RWPE2 (cell line): ENCODE results near the gene TMEM134.

ENCODE experiments used
- ATAC-seq: fragments of 200-7000 bp; cut with Tn5 transposase; 3 replicates; pipeline ENCODE4 v1.9.1; 2021; ENCODE audit warnings: low read depth
- DNase-seq: peaks from one replicate; pipeline ENCODE4 v3.0.0-alpha.2; 2020; ENCODE audit warnings: low spot score
- H3K27ac ChIP-seq: fragments of 450-650 bp; 2 replicates; pipeline ENCODE4 v1.5.1; 2017; ENCODE audit warnings: mild to moderate bottlenecking; ENCODE audit not compliant: poor library complexity, severe bottlenecking
- H3K27me3 ChIP-seq: fragments of 250-450 bp; sonication (Bioruptor Pico); 2 replicates; pipeline ENCODE4 v1.5.1; 2021; ENCODE audit warnings: mild to moderate bottlenecking, moderate library complexity; ENCODE audit not compliant: insufficient read depth, poor library complexity, severe bottlenecking
- H3K36me3 ChIP-seq: fragments of 250-450 bp; sonication (Bioruptor Pico); 2 replicates; pipeline ENCODE4 v1.5.1; 2020; ENCODE audit warnings: low read depth, mild to moderate bottlenecking, moderate library complexity
- H3K4me1 ChIP-seq: fragments of 250-450 bp; sonication (Bioruptor Pico); 2 replicates; pipeline ENCODE4 v1.5.1; 2021; ENCODE audit warnings: mild to moderate bottlenecking, moderate library complexity; ENCODE audit not compliant: insufficient read depth, poor library complexity, severe bottlenecking
- H3K4me3 ChIP-seq: fragments of 250-450 bp; sonication (Bioruptor Pico); 2 replicates; pipeline ENCODE4 v1.5.1; 2021; ENCODE audit warnings: mild to moderate bottlenecking, moderate library complexity; ENCODE audit not compliant: severe bottlenecking
- H3K9me3 ChIP-seq: fragments of 250-450 bp; sonication (Bioruptor Pico); 2 replicates; pipeline ENCODE4 v1.5.1; 2021; ENCODE audit warnings: mild to moderate bottlenecking, moderate library complexity; ENCODE audit not compliant: severe bottlenecking
- CTCF ChIP-seq: fragments of 450-650 bp; IDR thresholded peaks from one replicate; pipeline ENCODE4 v1.5.1; 2017; ENCODE audit warnings: mild to moderate bottlenecking, moderate library complexity; ENCODE audit not compliant: poor library complexity, severe bottlenecking

The TMEM134 gene

DNA sequence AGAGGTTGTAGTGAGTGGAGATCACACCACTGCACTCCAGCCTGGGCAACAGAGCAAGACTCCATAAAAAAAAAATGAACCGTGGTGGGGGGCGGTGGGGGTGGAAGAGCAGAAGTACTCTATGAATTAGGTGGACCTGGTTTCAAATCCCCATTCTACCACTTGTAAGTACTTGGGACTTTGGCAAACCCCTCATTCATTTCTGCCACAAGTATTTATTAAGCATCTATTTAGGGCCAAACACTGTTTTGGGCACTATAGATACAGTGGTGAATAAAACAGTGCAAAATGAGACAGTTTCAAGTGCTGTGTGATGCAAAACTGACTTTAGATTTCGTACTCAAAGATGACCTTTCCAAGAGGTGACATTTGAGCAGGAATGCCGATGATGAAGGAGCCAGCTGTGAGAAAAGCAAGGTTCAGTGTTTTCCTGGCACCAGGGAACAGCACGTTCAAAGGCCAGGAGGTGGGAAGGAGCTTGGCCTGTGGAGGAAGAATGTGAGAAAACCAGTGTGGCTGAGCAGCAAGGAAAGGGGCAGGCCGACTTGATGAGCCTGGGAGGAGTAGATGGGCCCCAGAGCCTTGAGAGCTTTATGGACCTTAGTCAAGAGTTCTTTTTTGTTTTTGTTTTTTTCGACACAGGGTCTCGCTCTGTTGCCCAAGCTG is 1.4 kb upstream of the TMEM134 start:
- no peak overlapping the region for H3K27ac ChIP-seq
- H3K4me1 ChIP-seq, result no peaks in the 10 kb centered on the region
- no peak for TF ChIP-seq CTCF
- DNase-seq, result no peak
- H3K9me3 ChIP-seq, result no peaks in the 10 kb centered on the region
- no peaks in the 10 kb centered on the region for H3K27me3 ChIP-seq
- ATAC-seq, result no peak
- H3K4me3 ChIP-seq, result no peak overlapping the region
- H3K36me3 ChIP-seq, result no peaks in the 10 kb centered on the region

DNA sequence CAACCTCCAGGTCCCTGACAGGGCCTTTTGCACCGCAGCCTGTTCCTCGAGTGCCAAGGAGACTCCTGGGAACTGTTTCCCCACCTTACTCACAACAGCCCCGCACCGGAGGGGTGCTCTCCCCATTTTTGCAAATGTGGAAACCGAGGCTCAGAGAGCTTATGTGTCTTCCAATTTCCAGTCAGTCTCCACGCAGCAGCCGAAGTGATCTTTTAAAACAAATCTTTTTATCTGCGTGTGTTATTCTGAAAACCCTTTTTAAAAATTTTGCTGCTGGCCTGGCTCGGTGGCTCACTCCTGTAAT is 409 bp upstream of the TMEM134 start:
- ATAC-seq, result no peak
- H3K9me3 ChIP-seq, result no peaks in the 10 kb centered on the region
- DNase-seq, result no peak
- H3K27ac ChIP-seq, result peak overlapping the region; percentile 76
- TF ChIP-seq CTCF, result peak; percentile 32
- no peaks in the 10 kb centered on the region for H3K36me3 ChIP-seq
- H3K4me3 ChIP-seq, result peak overlapping the region; percentile 93
- no peaks in the 10 kb centered on the region for H3K27me3 ChIP-seq
- H3K4me1 ChIP-seq, result no peaks in the 10 kb centered on the region

DNA sequence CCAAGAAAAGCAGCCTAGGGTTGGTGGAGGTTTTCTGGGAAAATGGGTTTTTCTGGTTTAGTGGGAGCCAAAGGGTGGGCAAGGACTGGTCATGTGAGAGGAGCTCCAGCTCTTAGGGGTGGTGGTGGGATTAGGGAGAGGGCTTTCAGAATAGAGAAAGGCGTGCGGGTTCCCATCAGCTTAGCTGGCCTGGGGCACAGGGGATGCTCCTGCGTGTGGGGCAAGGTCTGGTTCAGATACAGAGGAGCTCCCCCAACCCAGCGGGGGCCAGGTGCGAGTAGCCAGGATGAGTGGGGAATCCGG is 644 bp downstream of the TMEM134 start:
- TF ChIP-seq CTCF, result no peak
- Histone ChIP-seq H3K36me3 (no peaks in the 10 kb centered on the region), H3K9me3 (no peaks in the 10 kb centered on the region), H3K27ac (peak overlapping the region; percentile 76), H3K4me1 (peaks cover 10% of the 10 kb centered on the region), H3K27me3 (no peaks in the 10 kb centered on the region), H3K4me3 (peak overlapping the region; percentile 93)
- peak; percentile 1; the same call in 2 of the 3 replicates for ATAC-seq
- DNase-seq, result no peak

- no peak for TF ChIP-seq CTCF
- ATAC-seq (peak; percentile 59), DNase-seq (peak; percentile 92)
- Histone ChIP-seq H3K27ac (peak overlapping the region; percentile 76), H3K9me3 (no peaks in the 10 kb centered on the region), H3K36me3 (no peaks in the 10 kb centered on the region), H3K27me3 (no peaks in the 10 kb centered on the region), H3K4me1 (peaks cover 10% of the 10 kb centered on the region), H3K4me3 (peak overlapping the region; percentile 93)
Observed at GRCh38 chr11:67468056-67468455, 995 bp downstream of the TMEM134 start.

- Histone ChIP-seq H3K9me3 (no peaks in the 10 kb centered on the region), H3K27ac (peak overlapping the region; percentile 76), H3K4me1 (peaks cover 10% of the 10 kb centered on the region), H3K27me3 (no peaks in the 10 kb centered on the region), H3K4me3 (no peak overlapping the region), H3K36me3 (no peaks in the 10 kb centered on the region)
- ATAC-seq (no peak), DNase-seq (no peak)
- TF ChIP-seq CTCF, result no peak
Observed at GRCh38 chr11:67466962-67467771, 1.9 kb downstream of the TMEM134 start.
